Cardiac muscle cell (in vitro differentiated cells and primary cell): ENCODE data around the gene ZSCAN22. TPM values are rescaled to one million over a fixed set of nuclear protein-coding genes. Genes with fewer than 3 reads are reported as not detected.
A peak's percentile ranks its signal among the peaks of the same experiment; 100 is the strongest.

Source experiments
- DNase-seq, 2 donors: peaks; one replicate each; pipeline versions ENCODE4 v3.0.0 to v3.0.0-alpha.2; 2010 to 2017; ENCODE audit warnings: low read depth in 1 of 2, low spot score in 1 of 2
- H3K27ac ChIP-seq: fragments of 200-600 bp; sonication (generic); 2 replicates; pipeline ENCODE4 v1.5.1; 2016
- H3K27me3 ChIP-seq: fragments of 200-600 bp; sonication (generic); 2 replicates; pipeline ENCODE4 v1.6.0; 2016; ENCODE audit warnings: control low read depth
- H3K36me3 ChIP-seq: fragments of 200-600 bp; sonication (generic); 2 replicates; pipeline ENCODE4 v1.5.1; 2016; ENCODE audit warnings: control low read depth
- H3K4me1 ChIP-seq: fragments of 200-600 bp; sonication (generic); 2 replicates; pipeline ENCODE4 v1.8.1; 2017; ENCODE audit warnings: low read depth, mild to moderate bottlenecking, mixed run types
- H3K4me3 ChIP-seq: fragments of 200-600 bp; sonication (generic); 2 replicates; pipeline ENCODE4 v1.5.1; 2016; ENCODE audit warnings: mild to moderate bottlenecking
- H3K9me3 ChIP-seq: fragments of 200-600 bp; sonication (generic); 2 replicates; pipeline ENCODE4 v1.5.1; 2017; ENCODE audit warnings: low read depth, mild to moderate bottlenecking, control low read depth
- CTCF ChIP-seq: IDR thresholded peaks from 2 replicates; pipeline ENCODE4 v1.5.1; 2012; ENCODE audit warnings: low read depth, mild to moderate bottlenecking, low read length
- polyA plus RNA-seq: library from polyadenylated mRNA; unstranded; fragments of >200 nt; fragmentation: Nextera tagmentation; extraction: Ambion mirVana; gene quantifications from 2 replicates; pipeline ENCODE4 v1.2.1, GENCODE V29; 2016
- total RNA-seq: library from RNA; depleted of rRNA; stranded (reverse); fragments of >200 nt; gene quantifications from 2 replicates; pipeline ENCODE4 v1.2.3, GENCODE V29; 2016

Gene ZSCAN22
- total and polyA plus RNA-seq, 2 experiments from 2014 or later = 2.5 to 4.2 TPM

GRCh38 chr19:58380662-58381459, 54.1 kb downstream of the ZSCAN22 start, which contains the start of gene ZNF837:
Gene ZNF837 (minus strand): TSS chr19:58381030. CDS start chr19:58369332, 11,698 bp downstream.
- DNase-seq = peak; percentile 100
- peak within 1 kb of the TSS; percentile 77 for H3K27ac ChIP-seq
- peak within 1 kb of the TSS; percentile 50 for H3K4me3 ChIP-seq
- no peak for TF ChIP-seq CTCF
- H3K36me3 ChIP-seq = no peaks in the 10 kb centered on the region
- no peaks in the 10 kb centered on the region for H3K27me3 ChIP-seq
- peaks cover 10% of the 10 kb centered on the region for H3K4me1 ChIP-seq
- no peaks in the 10 kb centered on the region for H3K9me3 ChIP-seq

DNA sequence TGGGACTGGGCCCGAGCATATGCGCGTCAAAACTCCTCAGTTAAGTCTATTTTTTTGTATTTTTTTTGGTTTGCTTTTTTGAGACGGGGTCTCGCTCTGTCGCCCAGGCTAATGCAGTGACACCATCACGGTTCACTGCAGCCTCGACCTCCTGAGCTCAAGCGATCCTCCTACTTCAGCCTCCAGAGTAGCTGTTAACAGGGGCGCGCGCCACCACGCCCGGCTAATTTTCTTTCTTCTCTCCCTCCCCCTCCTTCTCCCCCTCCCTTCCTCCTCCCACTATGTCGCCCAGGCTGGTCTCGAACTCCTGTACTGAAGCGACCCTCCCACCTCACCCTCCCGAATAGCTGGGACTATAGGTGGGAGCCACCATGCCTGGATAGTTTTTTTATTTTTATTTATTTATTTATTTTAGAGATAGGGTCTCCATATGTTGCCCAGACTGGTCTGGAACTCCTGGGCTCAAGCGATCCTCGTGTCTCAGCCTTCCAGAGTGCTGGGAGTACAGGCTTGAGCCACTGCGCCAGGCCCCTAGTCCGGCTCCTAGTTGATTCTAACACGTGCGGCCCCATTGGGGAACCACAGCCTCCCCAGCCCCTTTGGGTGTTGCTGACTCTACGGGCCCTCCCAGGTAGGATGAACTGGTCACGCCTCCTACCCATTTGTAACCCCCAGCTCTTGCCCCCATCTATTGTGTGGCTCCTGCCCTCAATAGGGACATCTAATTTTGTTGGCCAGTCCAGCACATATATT, 54.8 kb downstream of the ZSCAN22 start:
- peaks cover 12% of the 10 kb centered on the region for H3K4me1 ChIP-seq
- H3K27ac ChIP-seq = peak overlapping the region; percentile 50
- no peaks in the 10 kb centered on the region for H3K36me3 ChIP-seq
- TF ChIP-seq CTCF = no peak
- no peaks in the 10 kb centered on the region for H3K27me3 ChIP-seq
- no peak for DNase-seq
- H3K4me3 ChIP-seq = peak overlapping the region; percentile 50
- H3K9me3 ChIP-seq = no peaks in the 10 kb centered on the region

DNA sequence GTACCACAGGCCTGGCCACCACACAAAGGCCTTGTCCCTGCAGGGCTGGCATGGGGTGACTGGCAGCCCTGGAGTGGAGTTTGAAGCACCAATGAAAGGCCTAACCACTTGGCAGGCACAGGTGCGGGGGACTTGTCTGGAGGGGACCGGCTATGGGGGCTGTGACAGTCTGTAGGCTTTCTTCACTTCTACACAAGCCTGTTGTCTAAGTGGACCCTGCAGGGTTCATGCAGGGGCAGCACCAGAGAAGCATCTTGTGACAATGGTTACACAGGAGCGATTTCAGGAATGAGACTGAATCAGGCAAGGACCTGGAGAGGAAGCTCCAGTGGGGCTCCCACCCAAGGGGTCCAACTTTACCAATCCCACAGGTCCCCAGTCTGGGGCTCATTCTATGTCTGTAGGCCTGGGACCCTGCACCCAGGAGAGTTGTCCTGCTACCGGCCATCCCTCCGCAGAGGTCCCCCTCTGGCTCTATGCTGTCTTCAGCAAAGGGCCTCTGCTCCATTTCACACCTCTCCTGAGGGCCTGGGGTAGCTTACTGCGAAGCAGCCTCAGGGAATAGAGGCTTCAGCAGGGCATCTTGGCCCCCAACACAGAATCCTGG, 56.3 kb downstream of the ZSCAN22 start:
- Histone ChIP-seq H3K36me3 (no peaks in the 10 kb centered on the region), H3K9me3 (no peaks in the 10 kb centered on the region), H3K4me1 (peaks cover 16% of the 10 kb centered on the region), H3K27me3 (no peaks in the 10 kb centered on the region), H3K27ac (no peak overlapping the region), H3K4me3 (no peak overlapping the region)
- DNase-seq = no peak
- TF ChIP-seq CTCF = no peak

DNA sequence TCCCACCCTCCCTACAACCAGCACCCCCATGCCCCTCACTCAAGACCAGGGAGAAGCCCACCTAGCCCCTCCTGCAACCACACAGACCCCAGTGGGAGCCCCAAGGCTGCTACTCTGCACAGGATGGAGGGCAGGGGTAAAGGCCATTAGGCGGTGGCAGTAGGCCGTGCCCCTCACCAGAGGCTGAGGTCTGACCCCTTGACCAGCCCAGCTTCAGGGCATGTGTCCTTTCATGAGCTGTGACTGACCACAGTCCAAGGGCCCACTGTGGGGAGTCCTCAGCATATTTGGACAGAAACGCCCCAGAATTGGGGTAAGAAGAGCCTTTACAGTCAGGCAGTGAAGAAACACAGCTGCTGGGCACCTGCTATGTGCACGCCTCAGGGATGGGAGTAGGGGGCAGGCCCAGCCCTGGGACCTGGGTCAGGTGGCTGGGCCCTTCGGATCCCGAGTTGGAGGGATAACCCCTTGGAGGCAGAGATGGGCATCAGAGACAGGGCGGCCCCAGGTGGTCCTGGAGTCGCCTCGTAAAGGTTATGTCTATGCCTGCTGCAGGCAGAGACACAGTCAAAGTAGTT, 58.6 kb downstream of the ZSCAN22 start:
- Histone ChIP-seq H3K36me3 (peaks cover 3% of the 10 kb centered on the region), H3K4me1 (peaks cover 13% of the 10 kb centered on the region), H3K27me3 (no peaks in the 10 kb centered on the region), H3K4me3 (peak overlapping the region; percentile 77), H3K27ac (peak overlapping the region; percentile 96), H3K9me3 (no peaks in the 10 kb centered on the region)
- no peak for DNase-seq
- no peak for TF ChIP-seq CTCF

GRCh38 chr19:58385891-58386575, 59.2 kb downstream of the ZSCAN22 start:
- H3K36me3 ChIP-seq = peaks cover 9% of the 10 kb centered on the region
- DNase-seq = no peak
- no peaks in the 10 kb centered on the region for H3K9me3 ChIP-seq
- peak overlapping the region; percentile 96 for H3K27ac ChIP-seq
- H3K4me3 ChIP-seq = peak overlapping the region; percentile 77
- no peak for TF ChIP-seq CTCF
- no peaks in the 10 kb centered on the region for H3K27me3 ChIP-seq
- H3K4me1 ChIP-seq = peaks cover 13% of the 10 kb centered on the region
